IMR-90 (cell line): ENCODE measurements around the gene PRMT7. TPM values are rescaled to one million over a fixed set of nuclear protein-coding genes. Genes with fewer than 3 reads are reported as not detected.
A peak's percentile ranks its signal among the peaks of the same experiment; 100 is the strongest.

ENCODE experiments used
- ATAC-seq: fragments of 200-7000 bp; cut with Tn5 transposase; 2 replicates; pipeline ENCODE4 v1.9.1; 2020; ENCODE audit warnings: low read depth, mild to moderate bottlenecking, moderate library complexity
- BruUV-seq: library from RNA; stranded (reverse); fragments of 400-500 nt; replicated peaks from 2 replicates; lab custom pipeline; 2021; lab: Mats Ljungman, UMichigan
- CTCF ChIA-PET: fragments of 300-600 bp; formaldehyde crosslinking; extraction: SDS; loops from one replicate; lab custom pipeline; 2021; ENCODE audit warnings: antibody characterized with exemption; lab: Yijun Ruan, JAX
- POLR2A ChIA-PET: fragments of 300-600 bp; sonication (Branson Sonifier 250); formaldehyde crosslinking; loops from one replicate; lab custom pipeline; 2022; ENCODE audit warnings: antibody characterized with exemption; ENCODE audit not compliant: unreplicated experiment; lab: Charles Lee
- DNase-seq: peaks from one replicate; pipeline ENCODE4 v3.0.0; 2013
- H2AFZ ChIP-seq: replicated peaks from 2 replicates; pipeline ENCODE3; 2013; ENCODE audit warnings: low read length, mild to moderate bottlenecking; ENCODE audit not compliant: poor library complexity
- H2AK5ac ChIP-seq: 2 replicates; pipeline ENCODE4 v1.6.1; 2013; ENCODE audit warnings: low read depth, low read length, inconsistent platforms
- H2AK9ac ChIP-seq: replicated peaks from 2 replicates; pipeline ENCODE3; 2013; ENCODE audit warnings: mild to moderate bottlenecking, low read depth, low read length, moderate library complexity; ENCODE audit not compliant: poor library complexity
- H2BK120ac ChIP-seq: 2 replicates; pipeline ENCODE4 v1.6.1; 2013; ENCODE audit warnings: low read depth, low read length, inconsistent platforms
- H2BK15ac ChIP-seq: 3 replicates; pipeline ENCODE4 v1.6.1; 2013; ENCODE audit warnings: low read depth, low read length, inconsistent platforms
- H2BK20ac ChIP-seq: 2 replicates; pipeline ENCODE4 v1.6.1; 2013; ENCODE audit warnings: low read depth, mild to moderate bottlenecking, inconsistent platforms, low read length, moderate library complexity
- H2BK5ac ChIP-seq: 2 replicates; pipeline ENCODE4 v1.6.1; 2013; ENCODE audit warnings: mild to moderate bottlenecking, low read depth, low read length, inconsistent platforms; ENCODE audit not compliant: poor library complexity, severe bottlenecking
- H3K14ac ChIP-seq: replicated peaks from 2 replicates; pipeline ENCODE4 v1.6.1; 2013; ENCODE audit warnings: low read depth, low read length, inconsistent platforms
- H3K18ac ChIP-seq: 2 replicates; pipeline ENCODE4 v1.6.1; 2013; ENCODE audit warnings: low read depth, low read length, control low read depth
- H3K23ac ChIP-seq: 2 replicates; pipeline ENCODE4 v1.6.1; 2013; ENCODE audit warnings: low read depth, low read length, inconsistent platforms
- H3K27ac ChIP-seq: 2 replicates; pipeline ENCODE4 v1.5.1; 2013; ENCODE audit warnings: mild to moderate bottlenecking, control low read depth, low read length; ENCODE audit not compliant: insufficient read depth
- H3K27me3 ChIP-seq: 2 replicates; pipeline ENCODE4 v1.6.1; 2013; ENCODE audit warnings: low read length; ENCODE audit not compliant: control insufficient read depth, insufficient read depth
- H3K36me3 ChIP-seq: 2 replicates; pipeline ENCODE4 v1.6.1; 2013; ENCODE audit warnings: low read length, mixed read lengths; ENCODE audit not compliant: control insufficient read depth, insufficient read depth
- H3K4ac ChIP-seq: 2 replicates; pipeline ENCODE4 v1.6.1; 2013; ENCODE audit warnings: low read depth, low read length, inconsistent platforms
- H3K4me1 ChIP-seq: 2 replicates; pipeline ENCODE4 v1.6.1; 2013; ENCODE audit warnings: low read length, mixed read lengths; ENCODE audit not compliant: control insufficient read depth, insufficient read depth
- H3K4me2 ChIP-seq: 2 replicates; pipeline ENCODE4 v1.6.1; 2013; ENCODE audit warnings: low read depth, mild to moderate bottlenecking, control low read depth, low read length, moderate library complexity
- H3K4me3 ChIP-seq: 2 replicates; pipeline ENCODE4 v1.5.1; 2013; ENCODE audit warnings: low read depth, mild to moderate bottlenecking, control low read depth, low read length, moderate library complexity; ENCODE audit not compliant: insufficient read depth
- H3K56ac ChIP-seq: 2 replicates; pipeline ENCODE4 v1.6.1; 2013; ENCODE audit warnings: low read length, inconsistent platforms; ENCODE audit not compliant: insufficient read depth; ENCODE audit errors: extremely low read depth
- H3K79me1 ChIP-seq, 2 experiments: 2 replicates each; pipeline ENCODE4 v1.6.1; 2013; ENCODE audit warnings: low read length in 2 of 2, inconsistent platforms in 1 of 2, low read depth in 1 of 2
- H3K9ac ChIP-seq: 2 replicates; pipeline ENCODE4 v1.6.1; 2013; ENCODE audit warnings: low read depth, low read length, control low read depth
- H3K9me1 ChIP-seq: 2 replicates; pipeline ENCODE4 v1.6.1; 2013; ENCODE audit warnings: low read length, inconsistent platforms; ENCODE audit not compliant: insufficient read depth
- H3K9me3 ChIP-seq: 2 replicates; pipeline ENCODE4 v1.6.1; 2013; ENCODE audit warnings: low read length; ENCODE audit not compliant: control insufficient read depth, insufficient read depth
- H4K20me1 ChIP-seq: 2 replicates; pipeline ENCODE4 v1.6.1; 2013; ENCODE audit warnings: low read length, inconsistent platforms; ENCODE audit not compliant: insufficient read depth
- H4K5ac ChIP-seq: 2 replicates; pipeline ENCODE4 v1.6.1; 2013; ENCODE audit warnings: mild to moderate bottlenecking, low read depth, low read length, control low read depth
- H4K8ac ChIP-seq, 2 experiments: 2 replicates each; pipeline ENCODE4 v1.6.1; 2013; ENCODE audit warnings: low read depth in 2 of 2, low read length in 2 of 2, control low read depth in 1 of 2, inconsistent platforms in 1 of 2
- H4K91ac ChIP-seq: 2 replicates; pipeline ENCODE4 v1.6.1; 2013; ENCODE audit warnings: low read depth, low read length, inconsistent platforms; ENCODE audit not compliant: insufficient read depth
- CEBPB ChIP-seq: IDR thresholded peaks from 2 replicates; pipeline ENCODE4 v1.6.1; 2012; ENCODE audit warnings: low read depth, low read length, improper control_type of control experiment
- ELK1 ChIP-seq: fragments of 150-350 bp; IDR thresholded peaks from 2 replicates; pipeline ENCODE4 v1.6.1; 2016; ENCODE audit warnings: low read depth, mild to moderate bottlenecking, low read length, moderate library complexity, borderline replicate concordance
- NFE2L2 ChIP-seq: fragments of 150-350 bp; IDR thresholded peaks from 2 replicates; pipeline ENCODE4 v1.6.1; 2016; ENCODE audit warnings: low read depth, mild to moderate bottlenecking, low read length
- RAD21 ChIP-seq: IDR thresholded peaks from 2 replicates; pipeline ENCODE4 v1.6.1; 2012; ENCODE audit warnings: low read length, improper control_type of control experiment
- WGBS, 2 experiments: methylation state at CpG; one replicate each; pipeline versions ENCODE4 v1.1.5 to v1.1.7; 2013; ENCODE audit warnings: missing lambda C conversion rate in 2 of 2; ENCODE audit not compliant: insufficient read length in 1 of 2; ENCODE audit errors: extremely low coverage in 2 of 2; 5-methylcytosine and 5-hydroxymethylcytosine counted together
- dilution Hi-C: fragments of 300-500 bp; cut with HindIII; formaldehyde crosslinking; loops from one replicate; pipeline ENCODE4 v1.14.3; 2018; ENCODE audit warnings: low sequenced_read_pairs; ENCODE audit not compliant: unreplicated experiment
- in situ Hi-C: fragments of 300-500 bp; cut with MboI; formaldehyde crosslinking; loops from 3 replicates; pipeline ENCODE4 v1.14.3; 2019; ENCODE audit warnings: low sequenced_read_pairs, inconsistent platforms, mixed read lengths
- intact Hi-C: fragments of 100-400 bp; cut with micrococcal nuclease; formaldehyde crosslinking; loops from 2 replicates; pipeline ENCODE4 v1.10.0; 2022
- polyA plus RNA-seq, 3 experiments: library from polyadenylated mRNA; depleted of rRNA; stranded (reverse); fragments of >200 nt; gene quantifications; 2 replicates each; pipeline ENCODE4 v1.2.3, GENCODE V29; 2012; ENCODE audit warnings: low replicate concordance in 1 of 3
- total RNA-seq: library from RNA; depleted of rRNA; stranded (reverse); fragments of >200 nt; gene quantifications from 2 replicates; pipeline ENCODE4 v1.2.3, GENCODE V29; 2012
- TF ChIP-seq, protein P1 (sequence below): conservative IDR thresholded peaks from 2 replicates; pipeline ENCODE4 v1.5.1; 2012; ENCODE audit warnings: mild to moderate bottlenecking, low read depth, low read length, improper control_type of control experiment

PRMT7 gene
- total and polyA plus RNA-seq, 2 of the 4 experiments (the other 2 are of a cell fraction) = 63.1 to 68.6 TPM

DNA sequence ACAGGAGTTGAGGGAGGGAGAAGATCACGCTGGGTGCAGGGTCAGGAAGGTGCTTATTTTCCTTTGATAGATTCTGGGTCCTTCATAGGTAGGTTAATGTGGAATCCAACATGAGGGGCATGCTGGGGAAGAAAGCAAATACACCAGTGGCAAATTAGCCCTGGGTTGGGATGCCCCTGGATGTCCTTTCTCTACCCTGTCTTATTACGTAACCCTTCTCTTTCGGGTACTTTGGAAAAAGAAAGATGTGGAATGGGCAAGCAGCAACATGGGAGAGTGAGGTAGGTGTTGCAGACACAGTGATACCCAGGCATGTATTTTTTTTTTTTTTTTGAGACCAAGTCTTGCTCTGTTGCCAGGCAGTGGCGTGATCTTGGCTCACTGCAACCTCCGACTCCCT lies 37.4 kb upstream of the PRMT7 start:
- Histone ChIP-seq H2BK5ac (no peak overlapping the region), H2BK120ac (no peak overlapping the region), H2AFZ (no peak overlapping the region), H2AK5ac (no peak overlapping the region), H3K27ac (no peak overlapping the region), H4K5ac (no peak overlapping the region), H3K9me1 (peaks cover 17% of the 10 kb centered on the region; the same call in 1 of the 2 replicates), H2BK15ac (no peak overlapping the region), H3K9ac (no peak overlapping the region), H2BK20ac (no peak overlapping the region), H2AK9ac (no peak overlapping the region), H4K91ac (no peak overlapping the region), H3K4ac (no peak overlapping the region), H3K79me1 (peaks cover 24 to 73% of the 10 kb centered on the region in 2 experiments; a peak in 3 of 4 replicates), H3K36me3 (peaks cover 32% of the 10 kb centered on the region), H3K18ac (no peak overlapping the region), H3K9me3 (no peaks in the 10 kb centered on the region), H3K4me1 (peaks cover 2% of the 10 kb centered on the region; the same call in 1 of the 2 replicates), H3K4me3 (no peak overlapping the region), H3K4me2 (no peak overlapping the region), H4K20me1 (peaks cover 67% of the 10 kb centered on the region), H3K14ac (no peak overlapping the region), H3K23ac (no peak overlapping the region), H4K8ac (no peak overlapping the region), H3K56ac (no peak overlapping the region), H3K27me3 (no peaks in the 10 kb centered on the region)
- CTCF ChIA-PET = no interaction called here
- WGBS, 2 experiments = no CpG with 5 or more reads among the region's 5 CpGs
- dilution Hi-C loops (no loop called here), in situ Hi-C loops (no loop called here), intact Hi-C loops (no loop called here)
- no peak for ATAC-seq
- POLR2A ChIA-PET = no interaction called here
- TF ChIP-seq, protein P1, sequence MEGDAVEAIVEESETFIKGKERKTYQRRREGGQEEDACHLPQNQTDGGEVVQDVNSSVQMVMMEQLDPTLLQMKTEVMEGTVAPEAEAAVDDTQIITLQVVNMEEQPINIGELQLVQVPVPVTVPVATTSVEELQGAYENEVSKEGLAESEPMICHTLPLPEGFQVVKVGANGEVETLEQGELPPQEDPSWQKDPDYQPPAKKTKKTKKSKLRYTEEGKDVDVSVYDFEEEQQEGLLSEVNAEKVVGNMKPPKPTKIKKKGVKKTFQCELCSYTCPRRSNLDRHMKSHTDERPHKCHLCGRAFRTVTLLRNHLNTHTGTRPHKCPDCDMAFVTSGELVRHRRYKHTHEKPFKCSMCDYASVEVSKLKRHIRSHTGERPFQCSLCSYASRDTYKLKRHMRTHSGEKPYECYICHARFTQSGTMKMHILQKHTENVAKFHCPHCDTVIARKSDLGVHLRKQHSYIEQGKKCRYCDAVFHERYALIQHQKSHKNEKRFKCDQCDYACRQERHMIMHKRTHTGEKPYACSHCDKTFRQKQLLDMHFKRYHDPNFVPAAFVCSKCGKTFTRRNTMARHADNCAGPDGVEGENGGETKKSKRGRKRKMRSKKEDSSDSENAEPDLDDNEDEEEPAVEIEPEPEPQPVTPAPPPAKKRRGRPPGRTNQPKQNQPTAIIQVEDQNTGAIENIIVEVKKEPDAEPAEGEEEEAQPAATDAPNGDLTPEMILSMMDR = no peak
- TF ChIP-seq CEBPB (peak; percentile 67), ELK1 (no peak), NFE2L2 (no peak), RAD21 (no peak)
- DNase-seq = no peak
- no TSS peak for BruUV-seq
